LNCaP clone FGC (cell line): ENCODE measurements around the gene GCA.

Experiments
- DNase-seq: peaks from one replicate; pipeline ENCODE4 v3.0.0-alpha.2; 2011; ENCODE audit warnings: low read depth
- H3K4me3 ChIP-seq: 2 replicates; pipeline ENCODE4 v1.5.1; 2011; ENCODE audit warnings: mild to moderate bottlenecking, low read depth, low read length, control low read depth
- CTCF ChIP-seq: IDR thresholded peaks from 2 replicates; pipeline ENCODE4 v1.5.1; 2012; ENCODE audit warnings: mild to moderate bottlenecking; ENCODE audit not compliant: control insufficient read depth, insufficient read depth; ENCODE audit errors: extremely low read depth

GCA gene

GRCh38 chr2:162327806-162328205 lies 16.1 kb upstream of the GCA start:
- no peak for TF ChIP-seq CTCF
- H3K4me3 ChIP-seq, result no peak overlapping the region
- DNase-seq, result no peak

- DNase-seq, result no peak
- TF ChIP-seq CTCF, result no peak
- no peak overlapping the region for H3K4me3 ChIP-seq
Observed at GRCh38 chr2:162328424-162329157, 15.3 kb upstream of the GCA start.

GRCh38 chr2:162330881-162331280 lies 13.1 kb upstream of the GCA start:
- no peak overlapping the region for H3K4me3 ChIP-seq
- no peak for DNase-seq
- no peak for TF ChIP-seq CTCF

- DNase-seq, result no peak
- TF ChIP-seq CTCF, result peak; percentile 64
- H3K4me3 ChIP-seq, result no peak overlapping the region
Observed at GRCh38 chr2:162333968-162334367, 10.0 kb upstream of the GCA start.

GRCh38 chr2:162337868-162338267 lies 6.1 kb upstream of the GCA start:
- TF ChIP-seq CTCF, result no peak
- no peak for DNase-seq
- H3K4me3 ChIP-seq, result no peak overlapping the region

- TF ChIP-seq CTCF, result no peak
- DNase-seq, result no peak
- H3K4me3 ChIP-seq, result no peak overlapping the region
Observed at GRCh38 chr2:162340822-162341221, 3.1 kb upstream of the GCA start.

- H3K4me3 ChIP-seq, result no peak overlapping the region
- DNase-seq, result no peak
- TF ChIP-seq CTCF, result no peak
Observed at GRCh38 chr2:162342321-162342720, 1.6 kb upstream of the GCA start.
